Left ventricle myocardium superior (tissue), 1 donor: Measurements from ENCODE around the gene NOL9. TPM values are rescaled to one million over a fixed set of nuclear protein-coding genes. Genes with fewer than 3 reads are reported as not detected.

Source experiments
- ATAC-seq: fragments of 200-7000 bp; cut with Tn5 transposase; one replicate; pipeline ENCODE4 v1.9.1; 2020; ENCODE audit warnings: mild to moderate bottlenecking, moderate library complexity
- DNase-seq: peaks from one replicate; pipeline ENCODE4 v3.0.0-alpha.2; 2020
- intact Hi-C: fragments of 100-400 bp; cut with micrococcal nuclease; formaldehyde crosslinking; loops from one replicate; pipeline ENCODE4 v1.11.0; 2022
- total RNA-seq: library from RNA; stranded (reverse); fragmentation: NEBNext Ultra II Directional; extraction: Animal tissue kit (Norgen Biotek cat#: 25700); gene quantifications from one replicate; pipeline ENCODE4 v1.2.1, GENCODE V29; 2021
- donor health status: DM: no; HTN: yes; CAD: no; lungs with severe emphysema.

The NOL9 gene
- total RNA-seq, 1 donor from 2014 or later, result 12.9 TPM

GRCh38 chr1:6592441-6592840 is 38.1 kb upstream of the NOL9 start:
- ATAC-seq (peak; percentile 24), DNase-seq (peak; percentile 56)
- intact Hi-C loops, result no loop called here

DNA sequence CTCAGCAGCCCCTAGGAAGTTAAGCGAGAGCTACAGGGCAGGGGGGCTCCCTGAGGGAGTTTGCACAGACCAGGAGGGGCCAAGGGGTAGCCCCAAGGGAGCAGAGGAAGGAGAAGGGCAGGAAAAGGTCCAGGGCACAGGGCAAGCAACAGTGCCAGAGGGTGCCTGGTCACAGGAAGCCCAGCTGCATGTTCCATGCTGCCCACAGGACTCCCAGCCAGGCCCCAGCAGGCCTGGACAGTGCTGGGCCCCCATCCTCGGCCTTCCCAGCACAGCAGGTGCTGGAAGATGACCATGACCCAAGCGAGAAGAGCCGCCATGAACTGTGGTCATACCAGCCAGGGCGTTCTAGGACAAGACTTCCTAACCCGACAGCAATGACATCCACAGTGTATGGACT is 37.3 kb upstream of the NOL9 start:
- intact Hi-C loops, result no loop called here
- ATAC-seq (no peak), DNase-seq (no peak)

DNA sequence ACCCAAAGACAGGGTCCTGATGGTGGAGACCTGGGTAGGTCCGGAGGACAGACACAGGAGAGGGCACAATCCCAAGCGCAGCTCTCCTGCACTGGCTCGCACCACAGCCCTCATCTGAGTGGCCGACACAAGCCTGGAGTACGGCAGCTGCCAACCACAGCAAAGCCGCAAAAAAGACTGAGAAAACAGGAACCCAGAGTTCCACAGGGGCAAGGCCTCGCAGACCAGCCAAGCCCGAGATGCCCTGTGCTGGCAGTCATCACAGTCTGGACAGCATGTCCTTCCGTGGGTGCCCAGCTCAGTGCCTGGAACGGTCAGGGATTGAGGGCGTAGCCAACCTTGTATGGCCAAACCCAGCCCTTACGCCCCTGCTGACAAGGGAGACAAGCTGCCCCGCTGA is 36.9 kb upstream of the NOL9 start:
- peak; percentile 65 for DNase-seq
- peak; percentile 20 for ATAC-seq
- intact Hi-C loops, result no loop called here

DNA sequence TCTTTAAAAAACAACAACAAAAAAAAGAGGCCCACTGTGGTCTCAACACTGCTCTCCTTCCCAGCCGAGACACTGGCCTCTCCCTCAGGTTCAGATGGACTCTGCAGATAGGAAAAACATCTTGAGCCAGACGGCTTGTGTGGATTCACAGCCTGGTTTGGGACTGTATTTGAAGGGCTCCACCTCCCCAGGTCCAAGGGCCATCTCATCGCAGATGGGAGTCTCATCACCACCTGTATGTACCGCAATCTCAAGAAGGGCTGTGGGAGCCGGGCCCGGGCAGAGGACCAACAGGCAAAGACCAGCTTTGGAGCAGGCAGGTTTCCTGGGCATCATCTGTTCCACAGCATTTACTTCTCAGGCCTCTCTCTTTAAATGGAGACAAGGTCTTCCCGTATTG is 35.7 kb upstream of the NOL9 start:
- ATAC-seq (no peak), DNase-seq (no peak)
- intact Hi-C loops, result no loop called here

GRCh38 chr1:6588893-6589520 is 34.7 kb upstream of the NOL9 start:
- intact Hi-C loops, result no loop called here
- no peak for ATAC-seq
- DNase-seq, result no peak

- DNase-seq, result no peak
- no peak for ATAC-seq
- intact Hi-C loops, result no loop called here
Observed at GRCh38 chr1:6588128-6588892, 34.0 kb upstream of the NOL9 start.

- peak; percentile 87 for ATAC-seq
- DNase-seq, result peak; percentile 87
- intact Hi-C loops, result no loop called here
Observed at GRCh38 chr1:6587261-6588005, 33.1 kb upstream of the NOL9 start.

- intact Hi-C loops, result no loop called here
- ATAC-seq (peak; percentile 17), DNase-seq (no peak)
Observed at GRCh38 chr1:6586404-6586816, 32.1 kb upstream of the NOL9 start.

DNA sequence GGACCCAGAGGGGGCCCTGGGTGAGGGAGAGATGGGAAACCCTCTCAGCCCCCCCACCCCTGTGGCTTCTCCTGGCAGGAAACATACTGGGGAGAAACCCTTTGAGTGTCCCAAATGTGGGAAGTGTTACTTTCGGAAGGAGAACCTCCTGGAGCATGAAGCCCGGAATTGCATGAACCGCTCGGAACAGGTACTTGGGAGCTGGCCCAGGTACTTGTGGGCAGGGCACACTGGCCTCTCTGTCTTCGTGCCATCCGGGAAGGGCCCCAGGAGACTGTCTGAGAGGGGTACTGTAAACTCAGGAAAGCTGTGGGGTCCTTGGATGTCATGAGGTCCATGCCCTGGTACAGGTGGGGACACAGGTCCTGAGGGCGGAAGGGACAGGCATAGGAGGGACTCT is 31.5 kb upstream of the NOL9 start:
- DNase-seq (no peak), ATAC-seq (no peak)
- intact Hi-C loops, result no loop called here

DNA sequence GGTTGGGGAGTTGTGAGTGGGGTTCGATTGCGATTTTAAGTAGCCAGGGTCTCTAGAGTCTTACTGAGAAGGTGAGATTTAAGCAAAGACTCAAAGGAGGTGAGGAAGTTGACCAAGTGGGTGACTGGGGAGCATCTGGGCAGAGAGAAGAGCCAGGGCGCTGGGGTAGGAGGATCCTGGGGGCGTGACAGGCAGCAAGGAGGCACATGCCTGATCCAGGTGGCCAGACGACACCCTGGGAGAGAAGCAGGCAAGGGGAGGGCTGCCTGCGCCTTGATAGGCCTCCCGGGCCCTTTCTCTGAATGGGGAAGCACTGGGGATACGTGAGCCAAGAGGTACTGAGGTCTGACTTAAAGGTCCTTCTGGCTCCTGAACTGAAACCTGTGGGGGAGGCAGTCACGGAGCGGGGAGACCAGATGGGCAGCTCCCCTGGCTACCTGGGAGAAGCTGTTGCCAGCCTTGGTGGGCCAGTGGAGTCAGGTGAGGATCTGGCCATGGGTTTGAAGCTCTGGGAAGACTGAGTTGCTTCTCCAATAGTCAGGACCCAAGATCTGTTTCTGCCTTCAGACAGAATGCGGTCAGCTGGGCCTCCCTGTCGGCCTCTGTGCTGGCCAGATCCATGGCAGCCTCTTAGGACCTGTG is 30.9 kb upstream of the NOL9 start:
- intact Hi-C loops, result no loop called here
- ATAC-seq, result no peak
- DNase-seq, result no peak

GRCh38 chr1:6584126-6585080 is 30.1 kb upstream of the NOL9 start:
- no peak for ATAC-seq
- no peak for DNase-seq
- intact Hi-C loops, result no loop called here

- intact Hi-C loops, result no loop called here
- DNase-seq (no peak), ATAC-seq (no peak)
Observed at GRCh38 chr1:6582370-6582769, 28.1 kb upstream of the NOL9 start.

GRCh38 chr1:6581561-6582305 is 27.4 kb upstream of the NOL9 start:
- intact Hi-C loops, result no loop called here
- DNase-seq, result peak; percentile 38
- ATAC-seq, result no peak

DNA sequence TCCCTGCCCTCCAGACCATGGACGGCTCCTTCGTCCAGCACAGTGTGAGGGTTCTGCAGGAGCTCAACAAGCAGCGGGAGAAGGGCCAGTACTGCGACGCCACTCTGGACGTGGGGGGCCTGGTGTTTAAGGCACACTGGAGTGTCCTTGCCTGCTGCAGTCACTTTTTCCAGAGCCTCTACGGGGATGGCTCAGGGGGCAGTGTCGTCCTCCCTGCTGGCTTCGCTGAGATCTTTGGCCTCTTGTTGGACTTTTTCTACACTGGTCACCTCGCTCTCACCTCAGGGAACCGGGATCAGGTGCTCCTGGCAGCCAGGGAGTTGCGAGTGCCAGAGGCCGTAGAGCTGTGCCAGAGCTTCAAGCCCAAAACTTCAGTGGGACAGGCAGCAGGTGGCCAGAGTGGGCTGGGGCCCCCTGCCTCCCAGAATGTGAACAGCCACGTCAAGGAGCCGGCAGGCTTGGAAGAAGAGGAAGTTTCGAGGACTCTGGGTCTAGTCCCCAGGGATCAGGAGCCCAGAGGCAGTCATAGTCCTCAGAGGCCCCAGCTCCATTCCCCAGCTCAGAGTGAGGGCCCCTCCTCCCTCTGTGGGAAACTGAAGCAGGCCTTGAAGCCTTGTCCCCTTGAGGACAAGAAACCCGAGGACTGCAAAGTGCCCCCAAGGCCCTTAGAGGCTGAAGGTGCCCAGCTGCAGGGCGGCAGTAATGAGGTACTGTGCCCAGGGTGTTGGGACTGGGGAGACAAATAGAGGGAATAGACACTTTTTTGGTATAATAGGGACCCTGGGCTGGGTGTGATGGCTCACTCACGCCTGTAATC is 26.5 kb upstream of the NOL9 start:
- DNase-seq, result peak; percentile 35
- ATAC-seq, result peak; percentile 1
- intact Hi-C loops, result no loop called here

- peak; percentile 0 for ATAC-seq
- intact Hi-C loops, result no loop called here
- DNase-seq, result no peak
Observed at GRCh38 chr1:6580119-6580592, 25.8 kb upstream of the NOL9 start.

DNA sequence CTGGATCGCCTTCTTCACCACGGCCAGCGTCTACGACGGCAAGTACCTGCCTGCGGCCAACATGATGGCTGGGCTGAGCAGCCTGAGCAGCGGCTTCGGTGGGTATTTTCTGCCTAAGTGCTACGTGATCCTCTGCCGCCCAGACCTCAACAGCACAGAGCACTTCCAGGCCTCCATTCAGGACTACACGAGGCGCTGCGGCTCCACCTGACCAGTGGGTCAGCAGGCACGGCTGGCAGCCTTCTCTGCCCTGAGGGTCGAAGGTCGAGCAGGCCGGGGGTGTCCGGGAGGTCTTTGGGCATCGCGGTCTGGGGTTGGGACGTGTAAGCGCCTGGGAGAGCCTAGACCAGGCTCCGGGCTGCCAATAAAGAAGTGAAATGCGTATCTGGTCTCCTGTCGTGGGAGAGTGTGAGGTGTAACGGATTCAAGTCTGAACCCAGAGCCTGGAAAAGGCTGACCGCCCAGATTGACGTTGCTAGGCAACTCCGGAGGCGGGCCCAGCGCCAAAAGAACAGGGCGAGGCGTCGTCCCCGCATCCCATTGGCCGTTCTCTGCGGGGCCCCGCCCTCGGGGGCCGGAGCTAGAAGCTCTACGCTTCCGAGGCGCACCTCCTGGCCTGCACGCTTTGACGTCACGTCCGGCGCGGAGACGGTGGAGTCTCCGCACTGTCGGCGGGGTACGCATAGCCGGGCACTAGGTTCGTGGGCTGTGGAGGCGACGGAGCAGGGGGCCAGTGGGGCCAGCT is 25.2 kb upstream of the NOL9 start, which contains the start of gene ZBTB48:
TSS of gene ZBTB48 (plus strand) at position 621 of the 745 bp plus-strand sequence. CDS start 616 bp downstream, outside the sequence.
- intact Hi-C loops, result no loop called here
- ATAC-seq, result peak; percentile 97
- DNase-seq, result peak; percentile 100
